Endothelial cell of umbilical vein (primary cell): ENCODE data around the gene HOXA2. TPM values are rescaled to one million over a fixed set of nuclear protein-coding genes. Genes with fewer than 3 reads are reported as not detected.

ENCODE experiments used
- BruUV-seq: library from RNA; stranded (reverse); fragments of 400-500 nt; replicated peaks from 2 replicates; lab custom pipeline; 2021; lab: Mats Ljungman, UMichigan
- CTCF ChIA-PET: fragments of 300-600, 350-600 bp; sonication (Branson Sonifier 250); formaldehyde crosslinking; loops from one replicate; lab custom pipeline; 2021; ENCODE audit warnings: antibody characterized with exemption, inconsistent platforms; lab: Charles Lee
- POLR2A ChIA-PET: fragments of 300-600, 350-600 bp; sonication (Branson Sonifier 250); formaldehyde crosslinking; loops from one replicate; lab custom pipeline; 2021; ENCODE audit warnings: antibody characterized with exemption, inconsistent platforms; lab: Charles Lee
- DNase-seq: peaks from one replicate; pipeline ENCODE4 v3.0.0-alpha.2; 2011; ENCODE audit warnings: low read depth, low spot score
- FAIRE-seq: peaks from 2 replicates; lab custom pipeline; 2011; peaks lifted over from hg19 to GRCh38; lab: Jason Lieb, UNC
- H2AFZ ChIP-seq: 2 replicates; pipeline ENCODE4 v1.6.0; 2012; ENCODE audit warnings: low read depth, low read length, control low read depth, inconsistent platforms
- H3K27ac ChIP-seq: 2 replicates; pipeline ENCODE4 v1.5.1; 2011; ENCODE audit warnings: low read depth, mild to moderate bottlenecking, control low read depth, low read length, moderate library complexity; ENCODE audit not compliant: insufficient read depth
- H3K27me3 ChIP-seq, 2 experiments: 2 replicates each; pipeline versions ENCODE4 v1.6.0 to v1.6.1; 2011; ENCODE audit warnings: low read length in 2 of 2, mixed read lengths in 1 of 2; ENCODE audit not compliant: control insufficient read depth in 2 of 2, insufficient read depth in 2 of 2
- H3K36me3 ChIP-seq, 2 experiments: 2 replicates in 1 of 2; 3 replicates in 1 of 2; pipeline ENCODE4 v1.5.1; 2011; ENCODE audit warnings: low read length in 2 of 2, mild to moderate bottlenecking in 1 of 2, moderate library complexity in 1 of 2; ENCODE audit not compliant: control insufficient read depth in 2 of 2, insufficient read depth in 2 of 2; ENCODE audit errors: extremely low read depth in 1 of 2
- H3K4me1 ChIP-seq: 3 replicates; pipeline ENCODE4 v1.5.1; 2011; ENCODE audit warnings: mild to moderate bottlenecking, low read length; ENCODE audit not compliant: control insufficient read depth, insufficient read depth; ENCODE audit errors: extremely low read depth
- H3K4me2 ChIP-seq: 2 replicates; pipeline ENCODE4 v1.6.1; 2011; ENCODE audit warnings: low read length, control low read depth, mixed read lengths; ENCODE audit not compliant: insufficient read depth
- H3K4me3 ChIP-seq, 3 experiments: fragments of 200-600 bp in 1 of 3; sonication (generic), shearing (Covaris generic) in 1 of 3; replicated peaks in 1 of 3; 2 replicates each; pipeline ENCODE4 v1.5.1; 2011 to 2016; ENCODE audit warnings: control low read depth in 3 of 3, low read length in 3 of 3, mild to moderate bottlenecking in 2 of 3, inconsistent platforms in 1 of 3, low read depth in 1 of 3, moderate library complexity in 1 of 3; ENCODE audit not compliant: insufficient read depth in 1 of 3
- H3K79me2 ChIP-seq: 2 replicates; pipeline ENCODE4 v1.6.0; 2012; ENCODE audit warnings: low read length, inconsistent platforms; ENCODE audit not compliant: control insufficient read depth, insufficient read depth
- H3K9ac ChIP-seq: replicated peaks from 2 replicates; pipeline ENCODE3; 2011; ENCODE audit warnings: low read length, control low read depth; ENCODE audit not compliant: insufficient read depth; ENCODE audit errors: extremely low read depth
- H3K9me1 ChIP-seq: replicated peaks from 3 replicates; pipeline ENCODE4 v1.6.0; 2011; ENCODE audit warnings: mild to moderate bottlenecking, low read length; ENCODE audit not compliant: control insufficient read depth, insufficient read depth; ENCODE audit errors: extremely low read depth
- H3K9me3 ChIP-seq: replicated peaks from 2 replicates; pipeline ENCODE4 v1.5.1; 2012; ENCODE audit warnings: low read length, inconsistent platforms; ENCODE audit not compliant: control insufficient read depth, insufficient read depth
- H4K20me1 ChIP-seq: replicated peaks from 2 replicates; pipeline ENCODE3; 2011; ENCODE audit warnings: mild to moderate bottlenecking, low read length; ENCODE audit not compliant: control insufficient read depth, insufficient read depth; ENCODE audit errors: extremely low read depth
- CTCF ChIP-seq, 2 donors: IDR thresholded peaks; 1 replicate in 1 of 2; 2 replicates in 1 of 2; pipeline ENCODE4 v1.5.1; 2011; ENCODE audit warnings: low read length in 2 of 2, mild to moderate bottlenecking in 2 of 2, moderate library complexity in 2 of 2, control low read depth in 1 of 2, inconsistent platforms in 1 of 2, low read depth in 1 of 2; ENCODE audit not compliant: insufficient read depth in 1 of 2; ENCODE audit errors: extremely low read depth in 1 of 2
- EZH2 ChIP-seq: IDR thresholded peaks from 2 replicates; pipeline ENCODE4 v1.6.1; 2012; ENCODE audit warnings: borderline replicate concordance, low read depth, mild to moderate bottlenecking, moderate library complexity, low read length, inconsistent platforms; ENCODE audit not compliant: severe bottlenecking
- FOS ChIP-seq: IDR thresholded peaks from 2 replicates; pipeline ENCODE4 v1.6.1; 2011; ENCODE audit warnings: mild to moderate bottlenecking, low read length, moderate library complexity, borderline replicate concordance; ENCODE audit not compliant: insufficient read depth
- GATA2 ChIP-seq: IDR thresholded peaks from 2 replicates; pipeline ENCODE4 v1.7.0; 2011; ENCODE audit warnings: low read depth, mild to moderate bottlenecking, moderate library complexity, mixed read lengths, low read length; ENCODE audit not compliant: insufficient read length, insufficient read depth
- JUN ChIP-seq: IDR thresholded peaks from 2 replicates; pipeline ENCODE4 v1.6.1; 2011; ENCODE audit warnings: borderline replicate concordance, low read depth; ENCODE audit not compliant: insufficient read length, insufficient read depth
- MAX ChIP-seq: IDR thresholded peaks from 2 replicates; pipeline ENCODE4 v1.6.1; 2011; ENCODE audit not compliant: insufficient read depth, insufficient read length
- MYC ChIP-seq: IDR thresholded peaks from one replicate; pipeline ENCODE4 v1.6.1; 2011; ENCODE audit warnings: mild to moderate bottlenecking, low read depth, low read length
- POLR2A ChIP-seq: IDR thresholded peaks from 2 replicates; pipeline ENCODE4 v1.6.1; 2012; ENCODE audit warnings: low read depth, mild to moderate bottlenecking, control low read depth, low read length
- POLR2AphosphoS5 ChIP-seq: IDR thresholded peaks from 2 replicates; pipeline ENCODE4 v1.6.1; 2012; ENCODE audit warnings: low read depth, mild to moderate bottlenecking, control low read depth, low read length, moderate library complexity; ENCODE audit not compliant: insufficient read depth
- dilution Hi-C: fragments of 300-500 bp; cut with MboI; formaldehyde crosslinking; loops from one replicate; pipeline ENCODE4 v1.15.0; 2019; ENCODE audit warnings: low sequenced_read_pairs; ENCODE audit not compliant: extremely low pct_ligation_motif_present
- intact Hi-C: fragments of 100-400 bp; cut with micrococcal nuclease; formaldehyde crosslinking; loops from one replicate; pipeline ENCODE4 v1.10.0; 2022
- polyA plus RNA-seq, 4 experiments: library from polyadenylated mRNA; depleted of rRNA in 3 of 4; stranded (reverse) in 3 of 4; unstranded in 1 of 4; fragments of >200 nt; gene quantifications; 2 replicates each; pipeline versions ENCODE4 v1.2.1 to v1.2.3, GENCODE V29; 2011 to 2012; ENCODE audit warnings: missing spikeins in 1 of 4
- total RNA-seq: library from RNA; stranded (reverse); gene quantifications from 2 replicates; pipeline ENCODE4 v1.2.3, GENCODE V29; 2021

HOXA2 gene
- total and polyA plus RNA-seq, 2 donors (not counting 3 experiments of a cell fraction or from before 2014, with no cell fraction given): 1.6 to 2.3 TPM

- no peak overlapping the region for H2AFZ ChIP-seq
- no peaks in the 10 kb centered on the region for H3K9me3 ChIP-seq
- ChIA-PET CTCF (interaction anchor here (1.0 to 6.6 kb wide), 7 partner anchors 8 to 744 kb away, joined by 3 to 62 read pairs (median 5); partner anchors contain the start of gene HOXA1), POLR2A (interaction anchor here (1.3 kb wide), 1 partner anchor 16 kb away, joined by 7 read pairs; no protein-coding TSS in a partner anchor)
- peak overlapping the region; percentile 55 to 84 (median 72) for H3K4me3 ChIP-seq
- dilution Hi-C loops: no loop called here
- TF ChIP-seq FOS: peak; percentile 39
- TF ChIP-seq JUN: no peak
- no peak for TF ChIP-seq CTCF (IDR thresholded peaks at IDR 0.05; ENCODE audit: extremely low read depth in 1 of 2, insufficient read depth in 1 of 2, low read depth in 1 of 2, low read length in 2 of 2)
- peak; percentile 70 for TF ChIP-seq GATA2
- no peak for TF ChIP-seq MAX
- TF ChIP-seq POLR2AphosphoS5: peak; percentile 93
- no peak for TF ChIP-seq MYC
- TF ChIP-seq POLR2A: peak; percentile 85
- TF ChIP-seq EZH2: no peak
- peaks cover 72% of the 10 kb centered on the region for H3K4me1 ChIP-seq
- intact Hi-C loops: loop anchor here (10.0 kb wide), 1 partner anchor 958 kb away; the partner anchor contains the start of gene NFE2L3
- H3K9ac ChIP-seq: peak overlapping the region; percentile 80
- no peaks in the 10 kb centered on the region for H3K9me1 ChIP-seq
- peak overlapping the region; percentile 96 for H3K27ac ChIP-seq
- FAIRE-seq (peak; percentile 92), DNase-seq (peak; percentile 92)
- peaks cover 79% of the 10 kb centered on the region for H3K79me2 ChIP-seq
- H3K27me3 ChIP-seq: no peaks in the 10 kb centered on the region
- no TSS peak for BruUV-seq
- no peaks in the 10 kb centered on the region for H4K20me1 ChIP-seq
- H3K36me3 ChIP-seq: peaks cover 0 to 5% of the 10 kb centered on the region in 2 experiments
- H3K4me2 ChIP-seq: peak overlapping the region; percentile 97
These were observed 10.8 kb upstream of the HOXA2 start for GRCh38 chr7:27112955-27113949.
